HEK293T (cell line): ENCODE data around the gene CYP4F8.

ENCODE experiments used
- ARNT ChIP-seq: fragments of 450-650 bp; IDR thresholded peaks from 2 replicates; pipeline ENCODE4 v1.6.1; 2017; ENCODE audit warnings: mild to moderate bottlenecking
- ELF4 ChIP-seq: fragments of 450-650 bp; IDR thresholded peaks from 2 replicates; pipeline ENCODE4 v1.6.1; 2017; ENCODE audit warnings: antibody characterized with exemption
- FOXA1 ChIP-seq: fragments of 450-650 bp; IDR thresholded peaks from 2 replicates; pipeline ENCODE4 v1.6.1; 2016; ENCODE audit warnings: mild to moderate bottlenecking
- FOXK2 ChIP-seq: fragments of 450-650 bp; IDR thresholded peaks from 2 replicates; pipeline ENCODE4 v1.6.1; 2016; ENCODE audit warnings: mild to moderate bottlenecking
- L3MBTL2 ChIP-seq: fragments of 450-650 bp; conservative IDR thresholded peaks from 2 replicates; pipeline ENCODE4 v1.6.1; 2016; ENCODE audit warnings: mild to moderate bottlenecking
- SP1 ChIP-seq: fragments of 450-650 bp; IDR thresholded peaks from 2 replicates; pipeline ENCODE4 v1.6.1; 2017
- SUZ12 ChIP-seq: fragments of 450-650 bp; IDR thresholded peaks from 2 replicates; pipeline ENCODE4 v1.6.1; 2016; ENCODE audit warnings: mild to moderate bottlenecking
- TARDBP ChIP-seq: fragments of 450-650 bp; IDR thresholded peaks from 2 replicates; pipeline ENCODE4 v1.6.1; 2016
- ZNF384 ChIP-seq: fragments of 450-650 bp; IDR thresholded peaks from 2 replicates; pipeline ENCODE4 v1.6.1; 2016

DNA sequence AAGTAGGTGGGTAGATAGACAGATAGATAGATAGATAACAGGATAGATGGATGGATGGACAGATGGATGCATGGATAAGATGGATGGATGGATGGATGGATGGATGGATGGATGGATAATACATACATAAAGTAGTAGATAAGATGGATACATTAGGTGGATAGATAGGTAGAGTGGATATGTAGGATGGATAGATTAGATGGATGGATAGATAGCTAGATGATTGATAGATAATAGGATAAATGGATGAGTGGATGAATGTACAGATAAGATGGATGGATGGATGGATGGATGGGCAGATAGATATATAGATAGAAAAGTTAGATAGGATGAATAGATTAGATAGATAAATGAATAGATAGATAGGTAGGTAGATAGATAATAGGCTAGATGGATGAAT lies 27.8 kb downstream of the CYP4F8 start:
- TF ChIP-seq ZNF384 (no peak), TARDBP (no peak), SP1 (no peak), SUZ12 (no peak), L3MBTL2 (no peak), FOXA1 (no peak), ELF4 (no peak), ARNT (no peak), FOXK2 (no peak)
